Smooth muscle cell (in vitro differentiated cells): ENCODE measurements around the gene CDH16. TPM values are rescaled to one million over a fixed set of nuclear protein-coding genes. Genes with fewer than 3 reads are reported as not detected.

Experiments used
- DNase-seq: peaks from one replicate; lab custom pipeline; 2025; ENCODE audit not compliant: unreplicated experiment; lab: John Stamatoyannopoulos, UW
- H2AFZ ChIP-seq: fragments of 200-600 bp; sonication (generic); 2 replicates; pipeline ENCODE4 v1.6.0; 2016; ENCODE audit warnings: antibody characterized with exemption, low read depth, mild to moderate bottlenecking
- H3F3A ChIP-seq: fragments of 200-600 bp; sonication (generic); 2 replicates; pipeline ENCODE4 v1.6.0; 2017; ENCODE audit warnings: antibody characterized with exemption, low read depth
- H3K27ac ChIP-seq: fragments of 200-600 bp; sonication (generic); 2 replicates; pipeline ENCODE4 v1.5.1; 2016; ENCODE audit warnings: low read depth, mild to moderate bottlenecking
- H3K27me3 ChIP-seq: fragments of 200-600 bp; sonication (generic); 2 replicates; pipeline ENCODE4 v1.6.1; 2016; ENCODE audit warnings: low read depth, mild to moderate bottlenecking
- H3K36me3 ChIP-seq: fragments of 200-600 bp; sonication (generic); 2 replicates; pipeline ENCODE4 v1.5.1; 2016; ENCODE audit warnings: low read depth
- H3K4me1 ChIP-seq: fragments of 200-600 bp; sonication (generic); 2 replicates; pipeline ENCODE4 v1.5.1; 2016; ENCODE audit warnings: low read depth
- H3K4me2 ChIP-seq: fragments of 200-600 bp; sonication (generic); 2 replicates; pipeline ENCODE4 v1.6.0; 2016; ENCODE audit warnings: mild to moderate bottlenecking
- H3K4me3 ChIP-seq: fragments of 200-600 bp; sonication (generic); 2 replicates; pipeline ENCODE4 v1.5.1; 2016; ENCODE audit warnings: mild to moderate bottlenecking
- H3K79me2 ChIP-seq: fragments of 200-600 bp; sonication (generic); 2 replicates; pipeline ENCODE4 v1.6.0; 2016; ENCODE audit warnings: low read depth, mild to moderate bottlenecking
- H3K9ac ChIP-seq: fragments of 200-600 bp; sonication (generic); 2 replicates; pipeline ENCODE4 v1.6.0; 2016; ENCODE audit warnings: low read depth
- H3K9me3 ChIP-seq: fragments of 200-600 bp; sonication (generic); replicated peaks from 2 replicates; pipeline ENCODE4 v1.5.1; 2016; ENCODE audit warnings: low read depth
- H4K20me1 ChIP-seq: fragments of 200-600 bp; sonication (generic); 2 replicates; pipeline ENCODE4 v1.6.0; 2016; ENCODE audit warnings: low read depth
- CTCF ChIP-seq: fragments of 200-600 bp; sonication (generic); IDR thresholded peaks from 2 replicates; pipeline ENCODE4 v1.5.1; 2017; ENCODE audit warnings: borderline replicate concordance, mild to moderate bottlenecking, antibody characterized with exemption; ENCODE audit not compliant: insufficient read depth, poor library complexity, severe bottlenecking
- WGBS: methylation state at CpG from one replicate; pipeline ENCODE4 v1.1.7; 2016; ENCODE audit warnings: low lambda C conversion rate; 5-methylcytosine and 5-hydroxymethylcytosine counted together
- polyA plus RNA-seq: library from polyadenylated mRNA; unstranded; fragments of >200 nt; fragmentation: Nextera tagmentation; extraction: Ambion mirVana; gene quantifications from 2 replicates; pipeline ENCODE4 v1.2.1, GENCODE V29; 2016
- total RNA-seq: library from RNA; depleted of rRNA; stranded (reverse); fragments of >200 nt; gene quantifications from 2 replicates; pipeline ENCODE4 v1.2.3, GENCODE V29; 2014

The CDH16 gene
- total and polyA plus RNA-seq, 2 experiments from 2014 or later: not detected

GRCh38 chr16:66947302-66948065 is 28.8 kb upstream of the CDH16 start:
- H3K9me3 ChIP-seq: no peaks in the 10 kb centered on the region
- peak overlapping the region; percentile 85 for H3K4me2 ChIP-seq
- peaks cover 2% of the 10 kb centered on the region for H3F3A ChIP-seq
- no peak overlapping the region for H2AFZ ChIP-seq
- no peak overlapping the region for H3K9ac ChIP-seq
- no peaks in the 10 kb centered on the region for H4K20me1 ChIP-seq
- no peaks in the 10 kb centered on the region for H3K4me1 ChIP-seq
- H3K27me3 ChIP-seq: peaks cover 20% of the 10 kb centered on the region
- H3K27ac ChIP-seq: no peak overlapping the region
- H3K4me3 ChIP-seq: peak overlapping the region; percentile 48
- TF ChIP-seq CTCF: peak; percentile 94
- H3K79me2 ChIP-seq: no peaks in the 10 kb centered on the region
- 39% methylated on average over 23 of the region's 23 CpGs for WGBS
- no peaks in the 10 kb centered on the region for H3K36me3 ChIP-seq
- DNase-seq: peak; percentile 37

- Histone ChIP-seq H3K9ac (no peak overlapping the region), H3F3A (peaks cover 2% of the 10 kb centered on the region), H3K27ac (no peak overlapping the region), H3K36me3 (no peaks in the 10 kb centered on the region), H3K79me2 (no peaks in the 10 kb centered on the region), H3K4me3 (no peak overlapping the region), H3K4me2 (no peak overlapping the region), H2AFZ (no peak overlapping the region), H3K27me3 (peaks cover 20% of the 10 kb centered on the region), H4K20me1 (no peaks in the 10 kb centered on the region), H3K9me3 (no peaks in the 10 kb centered on the region), H3K4me1 (no peaks in the 10 kb centered on the region)
- no peak for DNase-seq
- TF ChIP-seq CTCF: no peak
- 59% methylated on average over 5 of the region's 5 CpGs for WGBS
These were observed 28.3 kb upstream of the CDH16 start for GRCh38 chr16:66946974-66947301.

- WGBS: 95% methylated on average over 7 of the region's 7 CpGs
- H2AFZ ChIP-seq: no peak overlapping the region
These were observed 27.9 kb upstream of the CDH16 start for GRCh38 chr16:66946541-66946940.

More at GRCh38 chr16:66946541-66946940, 27.9 kb upstream of the CDH16 start:
- no peak overlapping the region for H3K4me3 ChIP-seq
- no peaks in the 10 kb centered on the region for H3K9me3 ChIP-seq
- no peak overlapping the region for H3K4me2 ChIP-seq
- no peaks in the 10 kb centered on the region for H3K79me2 ChIP-seq
- DNase-seq: no peak
- no peak for TF ChIP-seq CTCF
- peaks cover 20% of the 10 kb centered on the region for H3K27me3 ChIP-seq
- no peak overlapping the region for H3K9ac ChIP-seq
- H3F3A ChIP-seq: peaks cover 2% of the 10 kb centered on the region
- no peaks in the 10 kb centered on the region for H3K36me3 ChIP-seq
- no peak overlapping the region for H3K27ac ChIP-seq
- H4K20me1 ChIP-seq: no peaks in the 10 kb centered on the region
- no peaks in the 10 kb centered on the region for H3K4me1 ChIP-seq
